Heart left ventricle (tissue), 16 donors: Measurements from ENCODE around the gene KIFAP3. TPM values are rescaled to one million over a fixed set of nuclear protein-coding genes. Genes with fewer than 3 reads are reported as not detected.
"Not testable (repeated sequence)": the region's sequence is repeated elsewhere in the genome, so short reads cannot be mapped to it uniquely, and the experiment has no call there.

ENCODE experiments used
- ATAC-seq, 4 donors: fragments of 200-7000 bp; cut with Tn5 transposase; one replicate each; pipeline ENCODE4 v1.9.1; 2020 to 2022; ENCODE audit warnings: moderate library complexity in 4 of 4, mild to moderate bottlenecking in 3 of 4, moderate number of reproducible peaks in 1 of 4
- DNase-seq, 5 donors: peaks; one replicate each; pipeline ENCODE4 v3.0.0-alpha.2; 2020
- H3K27ac ChIP-seq, 12 donors: fragments of 200-600 bp; sonication (generic) in 4 of 12; one replicate each; pipeline versions ENCODE4 v1.5.0 to v1.8.0; 2016 to 2022; ENCODE audit warnings: mild to moderate bottlenecking in 2 of 12
- H3K27me3 ChIP-seq, 9 donors: fragments of 200-600 bp; sonication (generic) in 2 of 9; one replicate each; pipeline versions ENCODE4 v1.5.1 to v1.8.0; 2016 to 2022; ENCODE audit warnings: mild to moderate bottlenecking in 3 of 9
- H3K36me3 ChIP-seq, 9 donors: fragments of 200-600 bp; sonication (generic) in 2 of 9; one replicate each; pipeline versions ENCODE4 v1.5.0 to v1.8.0; 2018 to 2022; ENCODE audit warnings: mild to moderate bottlenecking in 2 of 9
- H3K4me1 ChIP-seq, 12 donors: fragments of 200-600 bp; sonication (generic) in 4 of 12; one replicate each; pipeline versions ENCODE4 v1.5.0 to v1.8.0; 2016 to 2022; ENCODE audit warnings: mild to moderate bottlenecking in 3 of 12
- H3K4me3 ChIP-seq, 12 donors: fragments of 200-600 bp; sonication (generic) in 4 of 12; one replicate each; pipeline versions ENCODE4 v1.5.0 to v1.8.0; 2017 to 2022; ENCODE audit warnings: mild to moderate bottlenecking in 9 of 12, moderate library complexity in 4 of 12
- H3K9me3 ChIP-seq, 12 donors: fragments of 200-600 bp; sonication (generic) in 4 of 12; one replicate each; pipeline versions ENCODE4 v1.5.0 to v1.8.0; 2016 to 2022; ENCODE audit warnings: mild to moderate bottlenecking in 1 of 12
- POLR2A ChIP-seq, 2 donors: fragments of 450-650 bp; IDR thresholded peaks; one replicate each; pipeline ENCODE4 v1.6.1; 2017; ENCODE audit warnings: antibody characterized with exemption in 2 of 2, mild to moderate bottlenecking in 2 of 2, moderate library complexity in 2 of 2
- WGBS, 4 donors: extraction: QIAGEN DNeasy Blood & Tissue Kit in 2 of 4; methylation state at CpG; one replicate each; pipeline versions ENCODE4 v1.1.5 to v1.1.7; 2013 to 2018; 5-methylcytosine and 5-hydroxymethylcytosine counted together
- intact Hi-C, 10 donors: fragments of 100-400 bp; cut with DNase I; formaldehyde crosslinking; loops; one replicate each; pipeline versions ENCODE4 v1.11.1 to v1.14.2; 2022
- polyA plus RNA-seq, 2 donors: library from polyadenylated mRNA; stranded (reverse); fragments of 200-250 nt; gene quantifications; one replicate each; pipeline ENCODE4 v1.2.3, GENCODE V29; 2013
- total RNA-seq, 9 donors: library from RNA; depleted of rRNA in 2 of 9; stranded (reverse); fragments of >200 nt in 2 of 9; fragmentation: NEBNext Ultra II Directional in 3 of 9; extraction: Animal tissue kit (Norgen Biotek cat#: 25700) in 3 of 9; gene quantifications; one replicate each; pipeline versions ENCODE4 v1.1.0 to v1.2.4, GENCODE V29; 2016 to 2023
- TF ChIP-seq, protein P1 (sequence below), 12 donors: fragments of 200-600 bp; sonication (generic) in 4 of 12; IDR thresholded peaks; one replicate each; pipeline versions ENCODE4 v1.5.0 to v1.8.0; 2018 to 2022; ENCODE audit warnings: antibody characterized with exemption in 12 of 12, mild to moderate bottlenecking in 5 of 12
- donor health status: ischemic (EF 13 %, LVEDD 7.1; RV severe dilation, severe dysfunction).
- donor health status: healthy with polysubstance abuse.
- donor health status: DM: no; HTN: yes; CAD: no.
- donor health status: DM: no; HTN: no; CAD: no.
- donor health status: ischemic (EF 25% LVEDD 6.9; RV normal size, moderate dysfunction).
- donor health status: ischemic (EF 25% LVEDD 5.7; RV mildly dilated, moderate dysfunction).
- donor health status: healthy.
- donor health status: DM: yes; HTN: yes; CAD: no.
- donor health status: ischemic (EF 35%, LVEDD 5.7; RV mildly dilated, moderate dysfunction).
- donor health status: nonischemic (EF 11% LVEDD 7.7; RV severe dilation, severe dysfunction).
- donor health status: DM: yes; HTN: yes; CAD: no.
- donor health status: PGD.
- donor health status: ischemic (EF 29% LVEDD 5.4; RV normal size, mild dysfunction).
- donor health status: nonischemic (EF 23%, LVEDD 6.1; RV moderate dilation, normal function).

The KIFAP3 gene
- total and polyA plus RNA-seq, 11 donors, result 14.0 to 75.0 (median 53.5) TPM

DNA sequence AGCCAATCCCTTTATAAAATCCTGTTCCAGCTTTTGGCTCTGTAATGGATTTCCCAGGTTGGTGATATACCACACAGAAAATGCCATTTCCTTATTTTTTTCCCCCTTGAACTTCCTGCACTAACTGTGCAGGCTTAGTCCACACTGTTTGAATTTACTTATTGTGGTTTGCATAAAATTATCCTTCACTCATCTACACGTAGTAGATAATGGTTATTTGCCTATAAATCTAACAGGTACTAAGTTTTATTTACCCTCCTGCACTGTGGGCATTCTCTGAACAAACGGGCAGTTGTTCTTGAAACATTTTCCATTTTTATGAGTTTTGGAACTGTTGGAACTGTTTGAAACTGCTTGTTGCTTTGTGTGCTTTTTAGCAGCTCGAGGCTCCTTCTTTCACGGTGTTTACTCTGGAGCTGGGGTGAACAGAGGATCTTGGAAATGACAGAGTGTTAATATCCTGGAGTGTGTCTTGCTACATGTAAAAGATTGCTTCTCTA is 23.0 kb upstream of the KIFAP3 start:
- ATAC-seq, result no peak
- 48 to 53% (median 49%) methylated on average over 4 of the region's 4 CpGs for WGBS, 4 donors

DNA sequence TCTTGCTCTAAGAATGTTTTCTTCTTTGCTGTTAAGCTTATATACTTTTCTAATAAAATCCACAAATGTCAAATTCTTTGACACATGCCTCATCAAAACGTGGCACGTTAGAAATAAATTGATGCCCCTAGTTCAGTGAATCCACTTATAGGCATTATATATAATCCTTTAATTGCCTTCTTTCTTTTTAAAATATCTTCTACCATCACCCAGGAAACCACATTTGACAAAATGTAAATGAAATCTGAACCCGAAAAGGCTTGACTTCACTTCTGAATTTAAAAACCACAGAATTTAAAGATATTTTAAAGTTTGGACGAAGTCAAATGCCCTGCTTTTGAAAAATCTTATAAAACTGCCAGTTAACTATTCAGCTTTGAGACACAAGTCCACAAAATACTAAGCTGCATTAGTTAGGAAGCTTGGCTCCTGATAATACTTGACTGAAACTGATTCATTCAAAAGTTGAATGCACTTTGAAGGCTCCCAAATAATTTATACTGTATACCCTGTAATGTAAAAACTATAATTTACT is 22.4 kb upstream of the KIFAP3 start:
- peaks cover 0 to 3% (median 0%) of the 10 kb centered on the region in 12 donors for H3K9me3 ChIP-seq
- TF ChIP-seq, protein P1, sequence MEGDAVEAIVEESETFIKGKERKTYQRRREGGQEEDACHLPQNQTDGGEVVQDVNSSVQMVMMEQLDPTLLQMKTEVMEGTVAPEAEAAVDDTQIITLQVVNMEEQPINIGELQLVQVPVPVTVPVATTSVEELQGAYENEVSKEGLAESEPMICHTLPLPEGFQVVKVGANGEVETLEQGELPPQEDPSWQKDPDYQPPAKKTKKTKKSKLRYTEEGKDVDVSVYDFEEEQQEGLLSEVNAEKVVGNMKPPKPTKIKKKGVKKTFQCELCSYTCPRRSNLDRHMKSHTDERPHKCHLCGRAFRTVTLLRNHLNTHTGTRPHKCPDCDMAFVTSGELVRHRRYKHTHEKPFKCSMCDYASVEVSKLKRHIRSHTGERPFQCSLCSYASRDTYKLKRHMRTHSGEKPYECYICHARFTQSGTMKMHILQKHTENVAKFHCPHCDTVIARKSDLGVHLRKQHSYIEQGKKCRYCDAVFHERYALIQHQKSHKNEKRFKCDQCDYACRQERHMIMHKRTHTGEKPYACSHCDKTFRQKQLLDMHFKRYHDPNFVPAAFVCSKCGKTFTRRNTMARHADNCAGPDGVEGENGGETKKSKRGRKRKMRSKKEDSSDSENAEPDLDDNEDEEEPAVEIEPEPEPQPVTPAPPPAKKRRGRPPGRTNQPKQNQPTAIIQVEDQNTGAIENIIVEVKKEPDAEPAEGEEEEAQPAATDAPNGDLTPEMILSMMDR (IDR thresholded peaks at IDR 0.05), result no peak
- TF ChIP-seq POLR2A (IDR thresholded peaks at IDR 0.05), result no peak
- DNase-seq (no peak), ATAC-seq (no peak)
- H3K27ac ChIP-seq, result no peak overlapping the region
- no peaks in the 10 kb centered on the region for H3K4me1 ChIP-seq
- intact Hi-C loops, result no loop called here
- WGBS, 4 donors, result 81 to 86% (median 83%) methylated on average over 4 of the region's 4 CpGs
- H3K36me3 ChIP-seq, result no peaks in the 10 kb centered on the region
- H3K4me3 ChIP-seq, result no peak overlapping the region
- H3K27me3 ChIP-seq, result no peaks in the 10 kb centered on the region

More for the DNA sequence above, 23.0 kb upstream of the KIFAP3 start:
- Histone ChIP-seq H3K27me3 (no peaks in the 10 kb centered on the region), H3K4me1 (no peaks in the 10 kb centered on the region), H3K9me3 (peaks cover 0 to 3% (median 0%) of the 10 kb centered on the region in 12 donors), H3K36me3 (no peaks in the 10 kb centered on the region), H3K27ac (no peak overlapping the region), H3K4me3 (no peak overlapping the region)
- TF ChIP-seq, protein P1 (IDR thresholded peaks at IDR 0.05), result no peak
- no peak for TF ChIP-seq POLR2A (IDR thresholded peaks at IDR 0.05)
- DNase-seq, result no peak
- intact Hi-C loops, result no loop called here

GRCh38 chr1:170095976-170096748 is 21.7 kb upstream of the KIFAP3 start:
- TF ChIP-seq, protein P1 (IDR thresholded peaks at IDR 0.05), result no peak
- TF ChIP-seq POLR2A (IDR thresholded peaks at IDR 0.05), result no peak
- Histone ChIP-seq H3K4me3 (no peak overlapping the region), H3K27me3 (no peaks in the 10 kb centered on the region), H3K4me1 (no peaks in the 10 kb centered on the region), H3K9me3 (peaks cover 0 to 3% (median 0%) of the 10 kb centered on the region in 12 donors), H3K27ac (no peak overlapping the region), H3K36me3 (no peaks in the 10 kb centered on the region)
- ATAC-seq (no peak), DNase-seq (no peak)
- intact Hi-C loops, result no loop called here

DNA sequence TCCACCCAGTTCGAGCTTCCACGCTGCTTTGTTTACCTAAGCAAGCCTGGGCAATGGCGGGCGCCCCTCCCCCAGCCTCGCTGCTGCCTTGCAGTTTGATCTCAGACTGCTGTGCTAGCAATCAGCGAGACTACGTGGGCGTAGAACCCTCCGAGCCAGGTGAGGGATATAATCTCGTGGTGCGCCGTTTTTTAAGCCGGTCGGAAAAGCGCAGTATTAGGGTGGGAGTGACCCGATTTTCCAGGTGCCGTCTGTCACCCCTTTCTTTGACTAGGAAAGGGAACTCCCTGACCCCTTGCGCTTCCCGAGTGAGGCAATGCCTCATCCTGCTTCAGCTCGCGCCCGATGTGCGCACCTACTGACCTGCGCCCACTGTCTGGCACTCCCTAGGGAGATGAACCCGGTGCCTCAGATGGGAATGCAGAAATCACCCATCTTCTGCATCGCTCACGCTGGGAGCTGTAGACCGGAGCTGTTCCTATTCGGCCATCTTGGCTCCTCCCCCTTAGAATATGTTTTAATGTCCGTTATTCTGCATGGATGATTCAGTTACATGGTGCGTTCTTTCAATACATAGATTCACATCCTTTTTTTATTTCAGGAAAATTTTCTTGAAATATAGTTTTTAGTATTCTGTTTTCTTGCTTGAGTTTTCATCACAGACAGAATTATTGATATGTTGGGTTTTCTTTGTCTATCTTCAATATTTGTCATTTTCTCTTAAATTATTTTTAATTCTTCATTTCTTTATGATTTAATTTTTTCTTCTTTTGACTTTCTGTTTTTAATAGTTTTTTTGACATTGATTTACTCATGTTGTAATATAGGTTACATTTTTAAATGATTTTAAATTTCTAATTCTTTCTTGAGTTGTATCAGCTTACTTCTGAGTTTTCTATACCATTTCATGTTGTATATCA is 20.5 kb upstream of the KIFAP3 start:
- H3K27me3 ChIP-seq, H3K36me3 ChIP-seq, H3K4me3 ChIP-seq, DNase-seq, H3K4me1 ChIP-seq, H3K9me3 ChIP-seq, H3K27ac ChIP-seq, intact Hi-C loops, ATAC-seq: not testable (repeated sequence)
- WGBS, 4 donors, result 82 to 93% (median 87%) methylated on average over 21 to 31 of the region's 31 CpGs
